SK-N-SH (cell line): ENCODE measurements around the gene GNAI1. TPM values are rescaled to one million over a fixed set of nuclear protein-coding genes. Genes with fewer than 3 reads are reported as not detected.

Source experiments
- CTCF ChIA-PET: fragments of 300-600, 350-600 bp; formaldehyde crosslinking; extraction: SDS; loops from one replicate; lab custom pipeline; 2021; lab: Yijun Ruan, JAX
- POLR2A ChIA-PET: fragments of 350-600 bp; sonication (Branson Sonifier 250); formaldehyde crosslinking; extraction: SDS; loops from one replicate; lab custom pipeline; 2020; ENCODE audit warnings: antibody characterized with exemption, inconsistent platforms; lab: Yijun Ruan, JAX
- DNase-seq: peaks from one replicate; pipeline ENCODE4 v3.0.0; 2012
- H2AFZ ChIP-seq: fragments of 200-600 bp; sonication (generic); 2 replicates; pipeline ENCODE4 v1.8.1; 2016; ENCODE audit warnings: antibody characterized with exemption, mild to moderate bottlenecking, low read depth
- H3F3A ChIP-seq: fragments of 200-600 bp; sonication (generic); replicated peaks from 2 replicates; pipeline ENCODE3; 2016; ENCODE audit warnings: antibody characterized with exemption, mild to moderate bottlenecking; ENCODE audit not compliant: insufficient read depth
- H3K27ac ChIP-seq, 2 experiments: fragments of 200-500 bp in 1 of 2; fragments of 200-600 bp in 1 of 2; sonication (Bioruptor generic) in 1 of 2; sonication (generic), shearing (Covaris generic) in 1 of 2; 2 replicates each; pipeline versions ENCODE4 v1.5.1 to v1.6.1; 2014 to 2016; ENCODE audit warnings: low read depth in 2 of 2, inconsistent platforms in 1 of 2, low read length in 1 of 2, mild to moderate bottlenecking in 1 of 2, mixed read lengths in 1 of 2
- H3K27me3 ChIP-seq: fragments of 200-600 bp; sonication (generic), shearing (Covaris generic); 2 replicates; pipeline ENCODE4 v1.6.1; 2016; ENCODE audit warnings: mixed run types; ENCODE audit not compliant: insufficient read depth
- H3K36me3 ChIP-seq, 2 experiments: fragments of 200-500 bp in 1 of 2; fragments of 200-600 bp in 1 of 2; sonication (Bioruptor generic) in 1 of 2; sonication (generic) in 1 of 2; replicated peaks in 1 of 2; 2 replicates each; pipeline versions ENCODE3 to v1.5.1; 2014 to 2016; ENCODE audit warnings: low read length in 1 of 2, mild to moderate bottlenecking in 1 of 2; ENCODE audit not compliant: insufficient read depth in 2 of 2, control insufficient read depth in 1 of 2
- H3K4me1 ChIP-seq, 2 experiments: fragments of 200-500 bp in 1 of 2; fragments of 200-600 bp in 1 of 2; sonication (Bioruptor generic) in 1 of 2; sonication (generic), shearing (Covaris generic) in 1 of 2; 2 replicates each; pipeline versions ENCODE4 v1.5.1 to v1.6.1; 2014 to 2016; ENCODE audit warnings: low read depth in 1 of 2, low read length in 1 of 2, mixed run types in 1 of 2; ENCODE audit not compliant: insufficient read depth in 2 of 2, control insufficient read depth in 1 of 2
- H3K4me2 ChIP-seq: fragments of 200-600 bp; sonication (generic), shearing (Covaris generic); 2 replicates; pipeline ENCODE4 v1.6.1; 2017; ENCODE audit warnings: mixed run types
- H3K4me3 ChIP-seq, 2 experiments: fragments of 200-500 bp in 1 of 2; fragments of 200-600 bp in 1 of 2; sonication (Bioruptor generic) in 1 of 2; sonication (generic), shearing (Covaris generic) in 1 of 2; 2 replicates each; pipeline versions ENCODE4 v1.5.1 to v1.8.1; 2014 to 2016; ENCODE audit warnings: low read depth in 2 of 2, inconsistent platforms in 1 of 2, low read length in 1 of 2, mild to moderate bottlenecking in 1 of 2, mixed read lengths in 1 of 2, moderate library complexity in 1 of 2
- H3K79me2 ChIP-seq: fragments of 200-600 bp; sonication (generic); 2 replicates; pipeline ENCODE4 v1.8.1; 2017; ENCODE audit warnings: mild to moderate bottlenecking; ENCODE audit not compliant: insufficient read depth
- H3K9ac ChIP-seq: fragments of 200-600 bp; sonication (generic); 2 replicates; pipeline ENCODE4 v1.6.1; 2017; ENCODE audit warnings: mixed run types
- H3K9me2 ChIP-seq: fragments of 200-600 bp; sonication (generic); 2 replicates; pipeline ENCODE4 v1.6.1; 2017; ENCODE audit warnings: mixed run types
- H3K9me3 ChIP-seq: fragments of 200-600 bp; sonication (generic); 2 replicates; pipeline ENCODE4 v1.6.1; 2017; ENCODE audit warnings: mixed run types, mild to moderate bottlenecking, moderate library complexity
- H4K20me1 ChIP-seq: fragments of 200-600 bp; sonication (generic); 2 replicates; pipeline ENCODE4 v1.6.1; 2017; ENCODE audit warnings: mild to moderate bottlenecking, mixed run types; ENCODE audit not compliant: insufficient read depth
- CHD2 ChIP-seq: fragments of 150-350 bp; IDR thresholded peaks from 2 replicates; pipeline ENCODE4 v1.6.1; 2018; ENCODE audit warnings: low read length; ENCODE audit not compliant: partially characterized antibody
- ELF1 ChIP-seq: IDR thresholded peaks from 2 replicates; pipeline ENCODE4 v1.4.0; 2012
- FOSL2 ChIP-seq: IDR thresholded peaks from 2 replicates; pipeline ENCODE4 v1.4.0; 2012; ENCODE audit warnings: low read depth, mild to moderate bottlenecking, moderate library complexity, borderline replicate concordance
- FOXJ3 ChIP-seq: sonication (generic); formaldehyde crosslinking; IDR thresholded peaks from 2 replicates; pipeline ENCODE4 v1.5.1; 2020; ENCODE audit warnings: mild to moderate bottlenecking, missing genetic modification reagents
- FOXM1 ChIP-seq: IDR thresholded peaks from 2 replicates; pipeline ENCODE4 v1.4.0; 2012; ENCODE audit warnings: low read depth, mild to moderate bottlenecking
- JUND ChIP-seq: IDR thresholded peaks from 2 replicates; pipeline ENCODE4 v1.4.0; 2012
- MXI1 ChIP-seq: IDR thresholded peaks from 2 replicates; pipeline ENCODE4 v1.6.1; 2012; ENCODE audit warnings: mild to moderate bottlenecking, low read depth, low read length, improper control_type of control experiment
- PBX3 ChIP-seq: IDR thresholded peaks from 2 replicates; pipeline ENCODE4; 2012
- RAD21 ChIP-seq: IDR thresholded peaks from 2 replicates; pipeline ENCODE4 v1.6.1; 2012; ENCODE audit warnings: mild to moderate bottlenecking, low read length
- RCOR1 ChIP-seq: fragments of 150-350 bp; IDR thresholded peaks from 2 replicates; pipeline ENCODE4 v1.6.1; 2017; ENCODE audit warnings: antibody characterized with exemption, low read length
- RFX5 ChIP-seq: IDR thresholded peaks from 2 replicates; pipeline ENCODE4 v1.6.1; 2012; ENCODE audit warnings: mild to moderate bottlenecking, improper control_type of control experiment, low read length
- SIN3A ChIP-seq: IDR thresholded peaks from 2 replicates; pipeline ENCODE4 v1.6.1; 2012; ENCODE audit warnings: low read depth, mild to moderate bottlenecking, low read length, moderate library complexity, borderline replicate concordance
- SMC3 ChIP-seq: IDR thresholded peaks from 2 replicates; pipeline ENCODE4 v1.6.1; 2012; ENCODE audit warnings: low read depth, low read length, improper control_type of control experiment
- TAF1 ChIP-seq: IDR thresholded peaks from 2 replicates; pipeline ENCODE4 v1.6.1; 2012; ENCODE audit warnings: low read depth, mild to moderate bottlenecking, low read length, moderate library complexity, borderline replicate concordance
- TCF12 ChIP-seq: IDR thresholded peaks from 2 replicates; pipeline ENCODE4 v1.4.0; 2012
- TEAD4 ChIP-seq: IDR thresholded peaks from 2 replicates; pipeline ENCODE4 v1.4.0; 2012; ENCODE audit warnings: mild to moderate bottlenecking, borderline replicate concordance; ENCODE audit not compliant: insufficient read depth
- YY1 ChIP-seq: IDR thresholded peaks from 2 replicates; pipeline ENCODE4 v1.4.0; 2012; ENCODE audit warnings: low read depth, mild to moderate bottlenecking
- WGBS: methylation state at CpG from one replicate; pipeline ENCODE4 v1.1.6; 2017; ENCODE audit warnings: low lambda C conversion rate; 5-methylcytosine and 5-hydroxymethylcytosine counted together
- polyA plus RNA-seq, 3 experiments: library from polyadenylated mRNA; depleted of rRNA; stranded (reverse); fragments of >200 nt; gene quantifications; 2 replicates each; pipeline ENCODE4 v1.2.3, GENCODE V29; 2012
- TF ChIP-seq, protein P1 (sequence below): fragments of 150-350 bp; IDR thresholded peaks from 2 replicates; pipeline ENCODE4 v1.6.1; 2017; ENCODE audit warnings: antibody characterized with exemption, low read length, low read depth, borderline replicate concordance
- TF ChIP-seq, protein P2 (sequence below): fragments of 150-350 bp; IDR thresholded peaks from 2 replicates; pipeline ENCODE4 v1.6.1; 2016; ENCODE audit warnings: mild to moderate bottlenecking, low read depth, low read length

The GNAI1 gene
- polyA plus RNA-seq, 1 of the 3 experiments (the other 2 are of a cell fraction) = 69.1 TPM

DNA sequence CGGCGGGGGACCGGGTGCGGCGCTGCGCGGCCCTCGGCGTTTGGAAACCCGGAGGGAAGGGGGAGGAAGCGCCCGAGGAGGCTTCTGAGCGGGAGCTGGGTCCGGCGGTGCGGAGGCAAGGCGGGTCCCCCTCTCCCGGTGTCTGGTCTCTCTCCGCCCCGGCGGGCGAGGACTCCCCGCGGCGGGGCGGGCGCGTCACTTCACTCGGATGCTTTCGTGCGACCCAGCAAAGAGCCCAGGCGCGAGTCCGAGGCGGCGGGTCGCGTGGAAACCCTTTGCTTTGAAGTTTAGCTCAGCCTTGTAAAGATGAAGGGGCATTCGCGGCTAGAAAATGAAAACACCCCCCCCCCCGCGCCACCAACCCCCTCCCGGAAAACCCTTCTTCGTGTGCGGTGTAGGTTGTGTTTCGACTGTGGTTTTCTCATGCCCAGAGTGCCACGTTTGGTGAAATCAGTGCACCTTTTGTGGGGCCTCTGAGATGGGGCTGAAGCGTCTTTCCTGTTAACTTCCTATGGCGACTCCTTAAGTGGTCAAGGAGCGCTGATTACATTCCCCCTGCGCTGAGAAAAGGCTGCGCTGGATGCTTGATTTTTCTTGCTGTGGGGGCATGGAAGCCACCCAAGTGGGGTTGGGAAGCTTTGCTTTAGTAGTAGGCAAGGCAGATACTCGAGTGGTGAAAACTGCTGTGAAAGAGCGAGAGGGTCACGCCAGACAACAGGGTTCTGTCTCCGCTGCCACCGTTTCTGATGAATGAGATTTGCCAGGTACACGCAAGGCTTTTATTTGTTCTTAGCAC lies 876 bp downstream of the GNAI1 start:
- peak; percentile 15; the same call in 1 of the 2 replicates for TF ChIP-seq YY1
- TF ChIP-seq RFX5 = no peak
- no peak for TF ChIP-seq FOXM1
- TF ChIP-seq, protein P1, sequence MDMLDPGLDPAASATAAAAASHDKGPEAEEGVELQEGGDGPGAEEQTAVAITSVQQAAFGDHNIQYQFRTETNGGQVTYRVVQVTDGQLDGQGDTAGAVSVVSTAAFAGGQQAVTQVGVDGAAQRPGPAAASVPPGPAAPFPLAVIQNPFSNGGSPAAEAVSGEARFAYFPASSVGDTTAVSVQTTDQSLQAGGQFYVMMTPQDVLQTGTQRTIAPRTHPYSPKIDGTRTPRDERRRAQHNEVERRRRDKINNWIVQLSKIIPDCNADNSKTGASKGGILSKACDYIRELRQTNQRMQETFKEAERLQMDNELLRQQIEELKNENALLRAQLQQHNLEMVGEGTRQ = no peak
- no peak for TF ChIP-seq FOXJ3
- TF ChIP-seq FOSL2 = no peak
- TF ChIP-seq, protein P2, sequence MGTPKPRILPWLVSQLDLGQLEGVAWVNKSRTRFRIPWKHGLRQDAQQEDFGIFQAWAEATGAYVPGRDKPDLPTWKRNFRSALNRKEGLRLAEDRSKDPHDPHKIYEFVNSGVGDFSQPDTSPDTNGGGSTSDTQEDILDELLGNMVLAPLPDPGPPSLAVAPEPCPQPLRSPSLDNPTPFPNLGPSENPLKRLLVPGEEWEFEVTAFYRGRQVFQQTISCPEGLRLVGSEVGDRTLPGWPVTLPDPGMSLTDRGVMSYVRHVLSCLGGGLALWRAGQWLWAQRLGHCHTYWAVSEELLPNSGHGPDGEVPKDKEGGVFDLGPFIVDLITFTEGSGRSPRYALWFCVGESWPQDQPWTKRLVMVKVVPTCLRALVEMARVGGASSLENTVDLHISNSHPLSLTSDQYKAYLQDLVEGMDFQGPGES = no peak
- TF ChIP-seq MXI1 = peak; percentile 61
- TF ChIP-seq TAF1 = peak; percentile 42; the same call in 1 of the 2 replicates
- TF ChIP-seq TEAD4 = no peak
- TF ChIP-seq CHD2 = no peak
- 0 out of 2 replicates have a peak, but pooled peaks have one; percentile 25 for TF ChIP-seq TCF12
- peak; percentile 44; the same call in 1 of the 2 replicates for TF ChIP-seq PBX3
- 0 out of 2 replicates have a peak, but pooled peaks have one; percentile 8 for TF ChIP-seq SMC3
- no peak for TF ChIP-seq JUND
- TF ChIP-seq ELF1 = no peak
- TF ChIP-seq RAD21 = no peak
- peak; percentile 17 for TF ChIP-seq SIN3A
- TF ChIP-seq RCOR1 = no peak
- Histone ChIP-seq H3K27ac (peak overlapping the region; percentile 80 to 96), H3K27me3 (no peaks in the 10 kb centered on the region), H3K4me2 (peak overlapping the region; percentile 79), H3K9me2 (no peaks in the 10 kb centered on the region), H2AFZ (peak overlapping the region; percentile 82; the same call in 1 of the 2 replicates), H4K20me1 (peaks cover 38% of the 10 kb centered on the region), H3K79me2 (peaks cover 50% of the 10 kb centered on the region), H3K4me3 (peak overlapping the region; percentile 95 to 99), H3F3A (peaks cover 25% of the 10 kb centered on the region), H3K36me3 (no peaks in the 10 kb centered on the region), H3K9ac (peak overlapping the region; percentile 86), H3K4me1 (peaks cover 25 to 26% of the 10 kb centered on the region in 2 experiments), H3K9me3 (no peaks in the 10 kb centered on the region)
- ChIA-PET POLR2A (interaction anchor here (0.6 to 2.4 kb wide), 3 partner anchors 101 to 257 kb away, joined by 3 to 10 read pairs (median 3); no protein-coding TSS in a partner anchor), CTCF (interaction anchor here (0.6 to 8.8 kb wide), 38 partner anchors 9 to 939 kb away, joined by 3 to 164 read pairs (median 5); no protein-coding TSS in a partner anchor)
- WGBS = 0% methylated on average over 40 of the region's 58 CpGs
- no peak for DNase-seq
